Colonic mucosa (tissue), 4 donors: ENCODE results near the gene ACR. TPM values are rescaled to one million over a fixed set of nuclear protein-coding genes. Genes with fewer than 3 reads are reported as not detected.

ENCODE experiments used
- DNase-seq: peaks from one replicate; pipeline ENCODE4 v3.0.0-alpha.2; 2020
- H3K27ac ChIP-seq: fragments of 200-600 bp; one replicate; pipeline ENCODE4 v1.8.0; 2021
- H3K27me3 ChIP-seq: fragments of 200-600 bp; one replicate; pipeline ENCODE4 v1.8.0; 2021
- H3K36me3 ChIP-seq: fragments of 200-600 bp; one replicate; pipeline ENCODE4 v1.8.0; 2021
- H3K4me1 ChIP-seq: fragments of 200-600 bp; one replicate; pipeline ENCODE4 v1.8.0; 2021; ENCODE audit warnings: mild to moderate bottlenecking
- H3K4me3 ChIP-seq: fragments of 200-600 bp; one replicate; pipeline ENCODE4 v1.8.0; 2021
- H3K9ac ChIP-seq, 2 donors: one replicate each; pipeline ENCODE4 v1.7.0; 2013; ENCODE audit warnings: control low read depth in 2 of 2, low read depth in 2 of 2, low read length in 2 of 2
- H3K9me3 ChIP-seq: fragments of 200-600 bp; one replicate; pipeline ENCODE4 v1.8.0; 2021
- intact Hi-C: fragments of 100-400 bp; cut with DNase I; formaldehyde crosslinking; loops from one replicate; pipeline ENCODE4 v1.14.1; 2022
- total RNA-seq, 2 donors: library from RNA; stranded (reverse); fragmentation: NEBNext Ultra II Directional in 1 of 2; extraction: Animal tissue kit (Norgen Biotek cat#: 25700) in 1 of 2; gene quantifications; one replicate each; pipeline ENCODE4 v1.2.1, GENCODE V29; 2021
- TF ChIP-seq, protein P1 (sequence below): fragments of 200-600 bp; IDR thresholded peaks from one replicate; pipeline ENCODE4 v1.8.0; 2022; ENCODE audit warnings: antibody characterized with exemption, mild to moderate bottlenecking
- donor health status: healthy.
- donor health status: DM: no; HTN: no; CAD: no.
- donor health status: DM: no; HTN: no; CAD: no.

Gene ACR
- total RNA-seq, 2 donors from 2014 or later: 0.77 to 0.80 TPM

GRCh38 chr22:50732681-50733080, 5.3 kb upstream of the ACR start:
- no peak for DNase-seq
- Histone ChIP-seq H3K4me3 (no peak overlapping the region), H3K9me3 (no peaks in the 10 kb centered on the region), H3K36me3 (no peaks in the 10 kb centered on the region), H3K4me1 (peaks cover 6% of the 10 kb centered on the region), H3K27me3 (no peaks in the 10 kb centered on the region), H3K9ac (no peak overlapping the region), H3K27ac (no peak overlapping the region)
- intact Hi-C loops: no loop called here
- TF ChIP-seq, protein P1, sequence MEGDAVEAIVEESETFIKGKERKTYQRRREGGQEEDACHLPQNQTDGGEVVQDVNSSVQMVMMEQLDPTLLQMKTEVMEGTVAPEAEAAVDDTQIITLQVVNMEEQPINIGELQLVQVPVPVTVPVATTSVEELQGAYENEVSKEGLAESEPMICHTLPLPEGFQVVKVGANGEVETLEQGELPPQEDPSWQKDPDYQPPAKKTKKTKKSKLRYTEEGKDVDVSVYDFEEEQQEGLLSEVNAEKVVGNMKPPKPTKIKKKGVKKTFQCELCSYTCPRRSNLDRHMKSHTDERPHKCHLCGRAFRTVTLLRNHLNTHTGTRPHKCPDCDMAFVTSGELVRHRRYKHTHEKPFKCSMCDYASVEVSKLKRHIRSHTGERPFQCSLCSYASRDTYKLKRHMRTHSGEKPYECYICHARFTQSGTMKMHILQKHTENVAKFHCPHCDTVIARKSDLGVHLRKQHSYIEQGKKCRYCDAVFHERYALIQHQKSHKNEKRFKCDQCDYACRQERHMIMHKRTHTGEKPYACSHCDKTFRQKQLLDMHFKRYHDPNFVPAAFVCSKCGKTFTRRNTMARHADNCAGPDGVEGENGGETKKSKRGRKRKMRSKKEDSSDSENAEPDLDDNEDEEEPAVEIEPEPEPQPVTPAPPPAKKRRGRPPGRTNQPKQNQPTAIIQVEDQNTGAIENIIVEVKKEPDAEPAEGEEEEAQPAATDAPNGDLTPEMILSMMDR: no peak

GRCh38 chr22:50733521-50734342, 4.3 kb upstream of the ACR start:
- no peaks in the 10 kb centered on the region for H3K36me3 ChIP-seq
- no peak overlapping the region for H3K27ac ChIP-seq
- TF ChIP-seq, protein P1: no peak
- H3K27me3 ChIP-seq: no peaks in the 10 kb centered on the region
- DNase-seq: no peak
- no peaks in the 10 kb centered on the region for H3K9me3 ChIP-seq
- intact Hi-C loops: no loop called here
- H3K4me3 ChIP-seq: no peak overlapping the region
- H3K9ac ChIP-seq: no peak overlapping the region
- H3K4me1 ChIP-seq: peaks cover 6% of the 10 kb centered on the region

DNA sequence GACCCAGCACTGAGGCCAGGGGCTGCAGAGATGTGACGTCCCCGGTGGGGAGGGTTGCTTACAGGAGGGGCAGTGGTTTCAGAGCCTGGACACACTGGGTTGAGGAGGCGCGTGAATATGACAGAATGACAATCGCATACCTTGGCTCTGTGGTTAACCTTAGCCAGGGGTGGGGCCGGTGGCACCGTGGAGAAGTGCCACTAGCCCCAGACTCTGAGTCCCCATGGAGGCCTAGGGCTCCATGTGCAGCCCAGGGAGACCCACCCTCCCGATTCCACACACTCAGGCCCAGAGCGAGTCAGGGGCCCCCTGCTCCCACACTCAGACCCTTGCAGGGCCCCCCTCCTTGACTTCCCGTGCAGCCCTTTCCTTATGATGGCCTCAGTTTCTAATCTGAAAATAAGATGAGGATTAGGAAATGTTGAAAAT, 3.6 kb upstream of the ACR start:
- no peaks in the 10 kb centered on the region for H3K9me3 ChIP-seq
- no peak overlapping the region for H3K27ac ChIP-seq
- H3K36me3 ChIP-seq: no peaks in the 10 kb centered on the region
- H3K4me1 ChIP-seq: peaks cover 6% of the 10 kb centered on the region
- intact Hi-C loops: no loop called here
- TF ChIP-seq, protein P1: no peak
- DNase-seq: no peak
- no peak overlapping the region for H3K4me3 ChIP-seq
- H3K9ac ChIP-seq: no peak overlapping the region
- H3K27me3 ChIP-seq: no peaks in the 10 kb centered on the region

- Histone ChIP-seq H3K27me3 (no peaks in the 10 kb centered on the region), H3K4me1 (peaks cover 6% of the 10 kb centered on the region), H3K4me3 (no peak overlapping the region), H3K9me3 (no peaks in the 10 kb centered on the region), H3K27ac (no peak overlapping the region), H3K9ac (no peak overlapping the region), H3K36me3 (no peaks in the 10 kb centered on the region)
- intact Hi-C loops: no loop called here
- peak; percentile 9 for DNase-seq
- TF ChIP-seq, protein P1: no peak
Observed at GRCh38 chr22:50734986-50735738, 2.8 kb upstream of the ACR start.

DNA sequence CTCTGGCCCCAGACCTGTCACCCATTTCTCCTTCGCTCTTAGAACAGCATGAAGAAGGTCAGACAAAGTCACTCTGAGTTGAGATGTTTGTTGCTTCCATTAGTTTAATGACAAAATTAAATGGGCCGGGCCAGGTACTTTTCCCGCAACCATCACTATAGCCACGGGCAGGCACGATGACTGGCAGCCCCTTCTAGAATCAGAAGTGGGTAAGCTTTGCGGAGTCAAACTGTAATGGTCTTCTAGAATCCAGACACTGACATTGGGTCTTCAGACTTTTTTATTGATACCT, 2.3 kb upstream of the ACR start:
- Histone ChIP-seq H3K9ac (no peak overlapping the region), H3K27me3 (no peaks in the 10 kb centered on the region), H3K9me3 (no peaks in the 10 kb centered on the region), H3K36me3 (no peaks in the 10 kb centered on the region), H3K4me3 (no peak overlapping the region), H3K27ac (no peak overlapping the region), H3K4me1 (peaks cover 6% of the 10 kb centered on the region)
- intact Hi-C loops: no loop called here
- DNase-seq: no peak
- TF ChIP-seq, protein P1: no peak
